Right lobe of liver (tissue), 6 donors: ENCODE data around the gene PXYLP1. TPM values are rescaled to one million over a fixed set of nuclear protein-coding genes. Genes with fewer than 3 reads are reported as not detected.
"Not testable (repeated sequence)": the region's sequence is repeated elsewhere in the genome, so short reads cannot be mapped to it uniquely, and the experiment has no call there.

Experiments used
- ATAC-seq, 4 donors: fragments of 200-7000 bp; cut with Tn5 transposase; one replicate each; pipeline ENCODE4 v1.9.1; 2020; ENCODE audit warnings: mild to moderate bottlenecking in 4 of 4, moderate library complexity in 4 of 4
- DNase-seq, 3 donors: peaks; one replicate each; pipeline ENCODE4 v3.0.0-alpha.2; 2020
- H3K27ac ChIP-seq, 3 donors: fragments of 200-600 bp; one replicate each; pipeline ENCODE4 v1.8.0; 2022
- H3K27me3 ChIP-seq, 2 donors: fragments of 200-600 bp; one replicate each; pipeline ENCODE4 v1.8.0; 2022
- H3K36me3 ChIP-seq, 4 donors: fragments of 200-600 bp; sonication (generic) in 1 of 4; one replicate each; pipeline versions ENCODE4 v1.5.1 to v1.8.0; 2017 to 2022; ENCODE audit warnings: control low read depth in 1 of 4
- H3K4me1 ChIP-seq, 4 donors: fragments of 200-600 bp; sonication (generic) in 1 of 4; one replicate each; pipeline versions ENCODE4 v1.5.1 to v1.8.0; 2017 to 2022; ENCODE audit warnings: control low read depth in 1 of 4
- H3K4me3 ChIP-seq, 3 donors: fragments of 200-600 bp; one replicate each; pipeline ENCODE4 v1.8.0; 2022
- H3K9me3 ChIP-seq, 4 donors: fragments of 200-600 bp; sonication (generic) in 1 of 4; one replicate each; pipeline versions ENCODE4 v1.5.1 to v1.8.0; 2017 to 2022; ENCODE audit warnings: control low read depth in 1 of 4
- POLR2A ChIP-seq: fragments of 450-650 bp; IDR thresholded peaks from one replicate; pipeline ENCODE4 v1.6.1; 2017; ENCODE audit warnings: antibody characterized with exemption, mild to moderate bottlenecking
- WGBS: methylation state at CpG from one replicate; pipeline ENCODE4 v1.1.6; 2018; ENCODE audit warnings: low coverage, low lambda C conversion rate; ENCODE audit not compliant: insufficient coverage; ENCODE audit errors: missing lambda C conversion rate; 5-methylcytosine and 5-hydroxymethylcytosine counted together
- intact Hi-C, 2 donors: fragments of 100-400 bp; cut with DNase I; formaldehyde crosslinking; loops; one replicate each; pipeline versions ENCODE4 v1.11.2 to v1.14.1; 2022
- total RNA-seq, 6 experiments: library from RNA; depleted of rRNA in 2 of 6; stranded (reverse); fragments of >200 nt in 2 of 6; fragmentation: NEBNext Ultra II Directional in 3 of 6; extraction: Animal tissue kit (Norgen Biotek cat#: 25700) in 3 of 6; gene quantifications; one replicate each; pipeline versions ENCODE4 v1.1.0 to v1.2.4, GENCODE V29; 2016 to 2023
- TF ChIP-seq, protein P1 (sequence below), 4 donors: fragments of 200-600 bp in 3 of 4; fragments of 450-650 bp in 1 of 4; IDR thresholded peaks; one replicate each; pipeline versions ENCODE4 v1.5.1 to v1.8.0; 2016 to 2022; ENCODE audit warnings: antibody characterized with exemption in 4 of 4, mild to moderate bottlenecking in 2 of 4
- donor health status: DM: no; HTN: yes; CAD: no.
- donor health status: DM: no; HTN: no; CAD: no.
- donor health status: DM: no; HTN: no; CAD: no.
- donor health status: DM: no; HTN: yes; CAD: no.
- donor health status: DM: no; HTN: yes; CAD: no.

PXYLP1 gene
- total RNA-seq, 6 experiments from 2014 or later, result 2.0 to 4.7 (median 3.0) TPM

DNA sequence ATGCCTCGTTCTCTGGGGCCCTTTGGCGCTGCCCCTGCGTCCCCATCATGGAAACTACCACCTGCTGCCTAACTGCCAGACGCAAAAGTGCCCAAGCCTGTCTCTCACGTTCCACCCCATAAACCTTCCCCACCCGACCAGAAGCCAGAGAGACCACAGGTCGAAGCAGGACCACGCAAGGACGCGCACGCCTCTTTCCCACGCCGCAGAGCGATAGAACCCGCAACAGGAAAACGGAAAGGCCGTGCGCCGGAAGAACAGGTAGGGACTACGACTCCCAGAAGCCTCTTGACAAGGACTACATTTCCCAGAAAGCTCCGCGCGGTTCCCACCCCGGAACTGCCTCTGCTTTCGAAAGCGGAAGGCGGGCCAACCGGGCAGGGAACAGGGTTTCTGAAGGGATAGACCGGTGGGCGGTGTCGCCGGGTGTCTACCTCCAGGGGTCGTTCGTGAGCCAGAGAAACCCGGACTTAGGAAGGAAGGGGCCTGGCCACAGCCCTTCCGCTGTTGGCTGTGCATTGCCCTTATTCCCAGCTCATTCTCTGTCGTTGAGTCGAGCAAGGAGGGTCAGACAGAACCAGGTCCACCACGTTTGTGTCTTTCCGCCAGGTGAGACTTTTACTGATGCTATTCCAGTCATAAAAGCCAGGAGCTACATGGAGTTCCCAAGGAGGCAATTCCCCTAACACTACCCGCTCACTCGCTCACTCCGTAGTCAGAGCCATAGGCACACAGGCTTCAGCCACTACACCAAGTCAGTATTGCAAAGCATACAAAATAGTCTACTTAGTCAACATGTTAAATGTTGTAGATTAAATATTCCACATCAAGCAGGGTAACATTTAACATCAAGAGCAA lies 80.1 kb downstream of the PXYLP1 start:
- TF ChIP-seq, protein P1, sequence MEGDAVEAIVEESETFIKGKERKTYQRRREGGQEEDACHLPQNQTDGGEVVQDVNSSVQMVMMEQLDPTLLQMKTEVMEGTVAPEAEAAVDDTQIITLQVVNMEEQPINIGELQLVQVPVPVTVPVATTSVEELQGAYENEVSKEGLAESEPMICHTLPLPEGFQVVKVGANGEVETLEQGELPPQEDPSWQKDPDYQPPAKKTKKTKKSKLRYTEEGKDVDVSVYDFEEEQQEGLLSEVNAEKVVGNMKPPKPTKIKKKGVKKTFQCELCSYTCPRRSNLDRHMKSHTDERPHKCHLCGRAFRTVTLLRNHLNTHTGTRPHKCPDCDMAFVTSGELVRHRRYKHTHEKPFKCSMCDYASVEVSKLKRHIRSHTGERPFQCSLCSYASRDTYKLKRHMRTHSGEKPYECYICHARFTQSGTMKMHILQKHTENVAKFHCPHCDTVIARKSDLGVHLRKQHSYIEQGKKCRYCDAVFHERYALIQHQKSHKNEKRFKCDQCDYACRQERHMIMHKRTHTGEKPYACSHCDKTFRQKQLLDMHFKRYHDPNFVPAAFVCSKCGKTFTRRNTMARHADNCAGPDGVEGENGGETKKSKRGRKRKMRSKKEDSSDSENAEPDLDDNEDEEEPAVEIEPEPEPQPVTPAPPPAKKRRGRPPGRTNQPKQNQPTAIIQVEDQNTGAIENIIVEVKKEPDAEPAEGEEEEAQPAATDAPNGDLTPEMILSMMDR (IDR thresholded peaks at IDR 0.05), result peak; percentile 78 to 88 (median 80)
- peak; percentile 66 for TF ChIP-seq POLR2A
- Histone ChIP-seq H3K4me1 (peaks cover 0 to 16% (median 3%) of the 10 kb centered on the region in 4 donors), H3K36me3 (no peaks in the 10 kb centered on the region), H3K27ac (peak overlapping the region; percentile 32 to 69 (median 52)), H3K9me3 (no peaks in the 10 kb centered on the region), H3K4me3 (peak overlapping the region; percentile 55 to 82 (median 71)), H3K27me3 (no peaks in the 10 kb centered on the region)
- ATAC-seq, result peak; percentile 96 to 97 (median 96)
- WGBS, result 17% methylated on average over 10 of the region's 43 CpGs
- DNase-seq, result peak; percentile 99
- intact Hi-C loops, result no loop called here

DNA sequence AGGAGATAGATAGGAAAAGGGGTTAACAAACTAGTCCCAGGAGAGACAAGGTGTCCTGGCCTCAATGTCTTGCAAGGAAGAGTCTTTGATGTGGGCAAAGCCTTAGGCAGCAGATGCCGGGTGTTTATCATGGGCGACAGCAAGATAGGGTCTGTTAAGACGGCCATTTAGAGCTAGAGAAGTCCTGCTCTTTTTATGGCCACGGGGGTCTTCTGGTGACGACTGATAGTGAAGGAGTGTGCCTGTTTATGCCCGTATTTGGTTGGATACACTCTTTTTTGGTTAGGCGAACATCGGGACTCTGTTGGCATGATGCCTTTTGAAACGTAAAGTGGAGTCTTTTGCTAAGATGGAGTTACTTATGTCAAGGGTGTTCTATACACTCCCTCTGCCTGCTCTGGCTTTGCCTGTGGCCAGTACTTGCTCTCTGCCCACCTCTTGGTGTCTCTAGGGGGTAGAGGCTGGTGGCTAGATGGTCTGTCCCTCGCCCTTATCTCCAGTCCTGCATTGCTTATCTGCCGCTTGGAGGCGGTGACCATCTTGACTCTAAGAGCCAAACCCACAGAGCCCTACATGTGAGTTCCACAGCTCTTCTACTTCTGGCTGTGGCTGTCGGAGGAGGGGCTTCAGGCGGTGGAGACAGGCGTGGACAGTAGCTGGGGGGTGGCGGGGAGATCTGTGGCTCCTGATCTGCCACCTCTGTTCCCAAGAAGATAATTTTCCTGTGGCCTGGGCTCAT lies 80.9 kb downstream of the PXYLP1 start:
- intact Hi-C loops, result no loop called here
- DNase-seq, result no peak
- WGBS, result 91% methylated on average over 9 of the region's 16 CpGs

DNA sequence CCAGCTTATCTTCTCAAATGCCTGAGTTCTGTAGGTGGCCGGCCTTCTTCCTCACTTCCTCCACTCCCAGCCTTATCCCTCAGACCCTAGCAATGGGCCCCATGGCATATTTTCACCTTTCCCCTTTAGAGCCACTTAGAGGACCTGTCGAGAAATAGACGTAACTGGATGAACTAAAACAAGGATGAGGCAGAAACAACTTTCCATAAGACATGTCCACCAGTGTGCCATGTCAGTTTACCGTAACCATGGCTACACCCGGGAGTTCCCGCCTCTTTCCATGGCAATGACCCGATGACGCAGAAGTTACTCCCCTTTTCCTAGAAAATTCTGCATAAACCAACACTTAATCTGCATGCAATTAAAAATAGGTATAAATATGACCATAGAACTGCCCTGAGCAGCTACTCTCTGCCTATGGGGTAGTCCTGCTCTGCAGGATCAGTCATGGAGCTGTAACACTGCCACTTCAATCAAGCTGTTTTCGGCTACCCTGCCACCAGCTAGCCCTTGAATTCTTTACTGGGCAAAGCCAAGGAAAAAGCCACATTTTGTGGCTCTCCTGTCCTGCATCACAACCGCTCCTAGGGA lies 81.6 kb downstream of the PXYLP1 start:
- intact Hi-C loops, result no loop called here
- Histone ChIP-seq H3K4me1 (peaks cover 0 to 16% (median 3%) of the 10 kb centered on the region in 4 donors), H3K9me3 (no peaks in the 10 kb centered on the region), H3K27me3 (no peaks in the 10 kb centered on the region), H3K27ac (no peak overlapping the region), H3K36me3 (no peaks in the 10 kb centered on the region), H3K4me3 (no peak overlapping the region)
- no peak for DNase-seq
- WGBS, result 93% methylated on average over 9 of the region's 10 CpGs
- ATAC-seq, result no peak
- no peak for TF ChIP-seq POLR2A
- TF ChIP-seq, protein P1 (IDR thresholded peaks at IDR 0.05), result no peak

More for the DNA sequence above, 80.9 kb downstream of the PXYLP1 start:
- Histone ChIP-seq H3K36me3 (no peaks in the 10 kb centered on the region), H3K9me3 (no peaks in the 10 kb centered on the region), H3K4me1 (peaks cover 0 to 16% (median 3%) of the 10 kb centered on the region in 4 donors), H3K27ac (peak overlapping the region in 2 of 3 donors; percentile 52 to 69), H3K4me3 (peak overlapping the region; percentile 55 to 82 (median 71)), H3K27me3 (no peaks in the 10 kb centered on the region)
- no peak for ATAC-seq
- TF ChIP-seq, protein P1 (IDR thresholded peaks at IDR 0.05), result no peak
- TF ChIP-seq POLR2A, result no peak

DNA sequence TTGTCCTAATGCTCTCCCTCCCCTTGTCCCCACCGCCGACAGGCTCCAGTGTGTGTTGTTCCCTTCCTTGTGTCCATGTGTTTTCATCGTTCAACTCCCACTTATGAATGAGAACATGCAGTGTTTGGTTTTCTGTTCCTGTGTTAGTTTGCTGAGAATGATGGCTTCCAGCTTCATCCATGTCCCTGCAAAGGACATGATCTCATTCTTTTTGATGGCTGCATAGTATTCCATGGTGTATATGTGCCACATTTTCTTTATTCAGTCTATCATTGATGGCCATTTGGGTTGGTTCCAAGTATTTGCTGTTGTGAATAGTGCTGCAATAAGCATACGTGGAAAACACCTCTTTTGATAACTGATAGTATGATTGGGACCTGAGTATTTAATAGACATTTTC lies 82.8 kb downstream of the PXYLP1 start:
- DNase-seq, ATAC-seq, H3K27me3 ChIP-seq, H3K9me3 ChIP-seq, H3K27ac ChIP-seq, H3K36me3 ChIP-seq, intact Hi-C loops, H3K4me3 ChIP-seq: not testable (repeated sequence)
- WGBS, result 89% methylated on average over 4 of the region's 4 CpGs
- peaks cover 0 to 14% (median 3%) of the 10 kb centered on the region in 4 donors for H3K4me1 ChIP-seq
